Fibroblast of lung (primary cell): ENCODE results near the gene SDK2. TPM values are rescaled to one million over a fixed set of nuclear protein-coding genes. Genes with fewer than 3 reads are reported as not detected.

Experiments
- DNase-seq, 2 donors: peaks; one replicate each; pipeline versions ENCODE4 v3.0.0 to v3.0.0-alpha.2; 2010; ENCODE audit warnings: low read depth in 2 of 2
- H2AFZ ChIP-seq: 2 replicates; pipeline ENCODE4 v1.5.1; 2012; ENCODE audit warnings: low read length, control low read depth, inconsistent platforms
- H3K27ac ChIP-seq: 2 replicates; pipeline ENCODE4 v1.5.1; 2011; ENCODE audit warnings: low read length, control low read depth; ENCODE audit not compliant: insufficient read depth
- H3K27me3 ChIP-seq: 2 replicates; pipeline ENCODE4 v1.5.1; 2011; ENCODE audit warnings: mild to moderate bottlenecking, low read length; ENCODE audit not compliant: control insufficient read depth, insufficient read depth
- H3K36me3 ChIP-seq: 2 replicates; pipeline ENCODE4 v1.5.1; 2011; ENCODE audit warnings: low read length; ENCODE audit not compliant: control insufficient read depth, insufficient read depth
- H3K4me1 ChIP-seq: 2 replicates; pipeline ENCODE4 v1.5.1; 2011; ENCODE audit warnings: low read length; ENCODE audit not compliant: control insufficient read depth, insufficient read depth; ENCODE audit errors: extremely low read depth
- H3K4me2 ChIP-seq: 2 replicates; pipeline ENCODE4 v1.5.1; 2011; ENCODE audit warnings: low read length, control low read depth; ENCODE audit not compliant: insufficient read depth; ENCODE audit errors: extremely low read depth
- H3K4me3 ChIP-seq, 4 experiments: fragments of 200-600 bp in 1 of 4; sonication (generic) in 1 of 4; replicated peaks in 1 of 4; 2 replicates each; pipeline ENCODE4 v1.5.1; 2011 to 2016; ENCODE audit warnings: low read length in 4 of 4, low read depth in 3 of 4, mild to moderate bottlenecking in 3 of 4, control low read depth in 2 of 4, inconsistent platforms in 1 of 4, mixed read lengths in 1 of 4; ENCODE audit not compliant: insufficient read depth in 1 of 4; ENCODE audit errors: control extremely low read depth in 1 of 4
- H3K79me2 ChIP-seq: 2 replicates; pipeline ENCODE4 v1.5.1; 2012; ENCODE audit warnings: mild to moderate bottlenecking, low read length, inconsistent platforms; ENCODE audit not compliant: control insufficient read depth, insufficient read depth
- H3K9ac ChIP-seq: 2 replicates; pipeline ENCODE4 v1.5.1; 2011; ENCODE audit warnings: mild to moderate bottlenecking, low read length, control low read depth; ENCODE audit not compliant: insufficient read depth
- H3K9me3 ChIP-seq: 2 replicates; pipeline ENCODE4 v1.5.1; 2012; ENCODE audit warnings: low read depth, low read length; ENCODE audit not compliant: control insufficient read depth, insufficient read depth
- H4K20me1 ChIP-seq: 2 replicates; pipeline ENCODE4 v1.5.1; 2011; ENCODE audit warnings: low read length; ENCODE audit not compliant: control insufficient read depth, insufficient read depth; ENCODE audit errors: extremely low read depth
- CTCF ChIP-seq, 2 donors: IDR thresholded peaks in 1 of 2; conservative IDR thresholded peaks in 1 of 2; 1 replicate in 1 of 2; 2 replicates in 1 of 2; pipeline ENCODE4 v1.5.1; 2011 to 2012; ENCODE audit warnings: low read length in 2 of 2, control low read depth in 1 of 2, inconsistent platforms in 1 of 2, low read depth in 1 of 2, mild to moderate bottlenecking in 1 of 2
- EZH2 ChIP-seq: IDR thresholded peaks from 2 replicates; pipeline ENCODE4 v1.5.1; 2012; ENCODE audit warnings: low read length, control low read depth, mild to moderate bottlenecking; ENCODE audit errors: missing control alignments
- polyA plus RNA-seq, 2 donors: library from polyadenylated mRNA; depleted of rRNA in 1 of 2; stranded (reverse) in 1 of 2; unstranded in 1 of 2; fragments of >200 nt; gene quantifications; 2 replicates each; pipeline ENCODE4 v1.2.1, GENCODE V29; 2011 to 2012; ENCODE audit warnings: missing spikeins in 1 of 2
- total RNA-seq: library from RNA; depleted of rRNA; stranded (reverse); fragments of >200 nt; gene quantifications from 2 replicates; pipeline ENCODE4 v1.2.1, GENCODE V29; 2014

The SDK2 gene
- total and polyA plus RNA-seq, 2 donors (not counting 1 experiment from before 2014, with no cell fraction given), result under 0.01 to 0.01 TPM

- Histone ChIP-seq H3K36me3 (no peaks in the 10 kb centered on the region), H3K9ac (no peak overlapping the region), H2AFZ (no peak overlapping the region), H4K20me1 (no peaks in the 10 kb centered on the region), H3K79me2 (no peaks in the 10 kb centered on the region), H3K27ac (no peak overlapping the region), H3K4me3 (no peak overlapping the region), H3K9me3 (no peaks in the 10 kb centered on the region), H3K4me1 (no peaks in the 10 kb centered on the region), H3K4me2 (no peak overlapping the region), H3K27me3 (no peaks in the 10 kb centered on the region)
- no peak for TF ChIP-seq CTCF (conservative IDR thresholded peaks at IDR 0.05 in 1 of 2, IDR thresholded peaks at IDR 0.05 in 1 of 2; ENCODE audit: low read depth in 1 of 2, low read length in 2 of 2)
- TF ChIP-seq EZH2, result no peak
- DNase-seq, result no peak
These were observed 41.9 kb upstream of the SDK2 start for GRCh38 chr17:73686126-73686525.

DNA sequence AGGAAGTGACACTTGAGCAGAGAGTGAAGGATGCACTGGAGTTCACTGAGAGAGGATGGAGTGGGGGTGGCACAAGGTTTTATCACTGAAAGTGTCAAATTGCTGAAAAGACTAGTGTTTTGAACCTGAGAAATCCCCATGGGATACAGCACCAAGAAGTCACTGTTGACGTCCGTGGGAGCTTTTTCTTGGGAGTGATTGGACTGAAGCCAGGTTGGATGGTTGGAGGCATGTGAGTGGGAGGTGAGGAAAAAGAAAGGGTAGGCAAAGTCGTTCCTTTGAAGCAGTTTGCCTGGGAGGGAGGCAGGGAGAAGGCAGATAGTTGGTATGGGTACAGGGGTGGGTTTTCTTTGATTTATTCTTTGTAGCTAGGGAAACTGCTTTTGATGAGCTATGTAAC, 39.9 kb upstream of the SDK2 start:
- H3K9me3 ChIP-seq, result no peaks in the 10 kb centered on the region
- no peaks in the 10 kb centered on the region for H3K79me2 ChIP-seq
- no peaks in the 10 kb centered on the region for H3K36me3 ChIP-seq
- TF ChIP-seq CTCF (conservative IDR thresholded peaks at IDR 0.05 in 1 of 2, IDR thresholded peaks at IDR 0.05 in 1 of 2; ENCODE audit: low read depth in 1 of 2, low read length in 2 of 2), result no peak
- no peak for TF ChIP-seq EZH2
- H3K27ac ChIP-seq, result no peak overlapping the region
- no peaks in the 10 kb centered on the region for H4K20me1 ChIP-seq
- H3K27me3 ChIP-seq, result no peaks in the 10 kb centered on the region
- H3K4me1 ChIP-seq, result no peaks in the 10 kb centered on the region
- H3K4me2 ChIP-seq, result no peak overlapping the region
- no peak for DNase-seq
- H3K9ac ChIP-seq, result no peak overlapping the region
- no peak overlapping the region for H2AFZ ChIP-seq
- H3K4me3 ChIP-seq, result no peak overlapping the region

DNA sequence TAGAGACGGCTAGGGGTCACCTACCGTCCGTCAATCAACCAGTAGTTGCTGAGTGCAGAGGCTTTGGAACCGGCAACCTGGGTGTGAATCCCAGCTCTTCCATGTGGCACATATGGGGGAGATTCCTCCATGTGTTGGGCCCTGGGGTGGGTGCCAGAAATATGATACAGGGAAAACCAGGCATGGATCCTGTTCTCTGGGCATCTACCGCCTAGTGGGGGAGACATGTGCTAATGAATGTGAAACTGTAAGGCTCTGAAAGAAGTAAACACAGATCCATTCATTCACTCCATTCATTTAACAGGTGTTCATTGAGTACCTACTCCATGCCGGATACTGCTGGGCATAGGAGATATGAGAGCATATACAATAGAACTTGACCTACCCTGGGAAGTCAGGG, 39.5 kb upstream of the SDK2 start:
- no peak overlapping the region for H3K4me2 ChIP-seq
- H2AFZ ChIP-seq, result no peak overlapping the region
- H3K27me3 ChIP-seq, result no peaks in the 10 kb centered on the region
- H3K9ac ChIP-seq, result no peak overlapping the region
- H3K27ac ChIP-seq, result no peak overlapping the region
- no peak for DNase-seq
- no peaks in the 10 kb centered on the region for H4K20me1 ChIP-seq
- no peaks in the 10 kb centered on the region for H3K4me1 ChIP-seq
- H3K9me3 ChIP-seq, result no peaks in the 10 kb centered on the region
- H3K4me3 ChIP-seq, result no peak overlapping the region
- no peak for TF ChIP-seq EZH2
- no peak for TF ChIP-seq CTCF (conservative IDR thresholded peaks at IDR 0.05 in 1 of 2, IDR thresholded peaks at IDR 0.05 in 1 of 2; ENCODE audit: low read depth in 1 of 2, low read length in 2 of 2)
- H3K36me3 ChIP-seq, result no peaks in the 10 kb centered on the region
- no peaks in the 10 kb centered on the region for H3K79me2 ChIP-seq
